AG09319 (cell line): ENCODE measurements around the gene SNX14.
"Not testable (repeated sequence)": the region's sequence is repeated elsewhere in the genome, so short reads cannot be mapped to it uniquely, and the experiment has no call there.

ENCODE experiments used
- DNase-seq: peaks from one replicate; pipeline ENCODE4 v3.0.0-alpha.2; 2010; ENCODE audit warnings: low read depth; ENCODE audit errors: extremely low read depth
- TF ChIP-seq, protein P1 (sequence below): IDR thresholded peaks from 2 replicates; pipeline ENCODE4 v1.5.1; 2011; ENCODE audit warnings: low read depth, mild to moderate bottlenecking, inconsistent platforms, low read length, moderate library complexity

The SNX14 gene

DNA sequence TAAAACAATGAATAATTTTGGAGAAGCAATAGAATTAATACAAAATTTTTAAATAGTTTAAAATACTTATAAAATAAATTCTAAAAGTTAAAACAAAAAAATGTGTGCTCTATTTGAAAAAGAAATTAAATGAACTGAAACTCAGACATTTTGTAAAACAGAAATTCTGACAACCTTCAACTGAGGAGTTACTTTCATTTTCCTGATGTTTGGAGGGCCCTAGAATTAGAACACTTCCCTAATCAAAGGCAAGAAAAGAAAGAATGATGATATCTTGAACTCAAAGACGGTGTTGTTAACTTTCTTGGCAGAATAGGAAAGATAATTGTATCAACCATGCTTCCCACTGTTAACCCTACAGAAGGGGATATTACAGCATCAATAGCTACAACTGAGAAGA is 27.9 kb downstream of the SNX14 start:
- DNase-seq = no peak
- TF ChIP-seq, protein P1, sequence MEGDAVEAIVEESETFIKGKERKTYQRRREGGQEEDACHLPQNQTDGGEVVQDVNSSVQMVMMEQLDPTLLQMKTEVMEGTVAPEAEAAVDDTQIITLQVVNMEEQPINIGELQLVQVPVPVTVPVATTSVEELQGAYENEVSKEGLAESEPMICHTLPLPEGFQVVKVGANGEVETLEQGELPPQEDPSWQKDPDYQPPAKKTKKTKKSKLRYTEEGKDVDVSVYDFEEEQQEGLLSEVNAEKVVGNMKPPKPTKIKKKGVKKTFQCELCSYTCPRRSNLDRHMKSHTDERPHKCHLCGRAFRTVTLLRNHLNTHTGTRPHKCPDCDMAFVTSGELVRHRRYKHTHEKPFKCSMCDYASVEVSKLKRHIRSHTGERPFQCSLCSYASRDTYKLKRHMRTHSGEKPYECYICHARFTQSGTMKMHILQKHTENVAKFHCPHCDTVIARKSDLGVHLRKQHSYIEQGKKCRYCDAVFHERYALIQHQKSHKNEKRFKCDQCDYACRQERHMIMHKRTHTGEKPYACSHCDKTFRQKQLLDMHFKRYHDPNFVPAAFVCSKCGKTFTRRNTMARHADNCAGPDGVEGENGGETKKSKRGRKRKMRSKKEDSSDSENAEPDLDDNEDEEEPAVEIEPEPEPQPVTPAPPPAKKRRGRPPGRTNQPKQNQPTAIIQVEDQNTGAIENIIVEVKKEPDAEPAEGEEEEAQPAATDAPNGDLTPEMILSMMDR = no peak

DNA sequence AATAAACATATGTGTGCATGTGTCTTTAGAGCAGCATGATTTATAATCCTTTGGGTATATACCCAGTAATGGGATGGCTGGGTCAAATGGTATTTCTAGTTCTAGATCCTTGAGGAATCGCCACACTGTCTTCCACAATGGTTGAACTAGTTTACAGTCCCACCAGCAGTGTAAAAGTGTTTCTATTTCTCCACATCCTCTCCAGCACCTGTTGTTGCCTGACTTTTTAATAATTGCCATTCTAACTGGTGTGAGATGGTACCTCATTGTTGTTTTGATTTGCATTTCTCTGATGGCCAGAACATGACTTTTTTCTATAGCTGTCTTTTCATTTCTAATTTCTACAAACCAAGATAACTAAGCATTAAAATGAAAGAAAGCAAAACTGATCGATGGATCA is 29.4 kb downstream of the SNX14 start:
- DNase-seq = not testable (repeated sequence)

DNA sequence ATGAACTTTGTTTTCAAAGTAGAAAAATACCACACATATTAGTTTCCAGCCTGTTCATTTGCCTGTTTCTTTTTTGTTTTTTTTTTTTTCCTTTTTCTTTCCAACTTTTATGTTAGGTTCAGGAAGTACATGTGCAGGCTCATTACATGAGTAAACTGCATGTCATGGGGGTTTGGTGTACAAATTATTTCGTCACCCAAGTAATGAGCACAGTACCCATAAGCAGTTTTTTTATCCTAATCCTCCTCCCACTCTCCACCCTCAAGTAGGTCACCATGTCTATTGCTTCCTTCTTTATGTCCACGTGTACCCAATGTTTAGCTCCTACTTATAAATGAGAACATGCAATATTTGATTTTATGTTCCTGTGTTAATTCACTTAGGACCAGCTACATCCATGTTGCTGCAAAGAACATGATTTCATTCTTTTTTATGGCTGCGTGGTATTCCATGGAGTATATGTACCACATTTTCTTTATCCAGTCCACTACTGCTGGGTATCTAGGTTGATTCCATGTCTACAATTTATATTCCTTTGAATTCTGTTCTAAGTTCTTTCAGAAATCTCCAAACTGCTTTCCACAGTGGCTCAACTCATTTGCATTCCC is 31.8 kb downstream of the SNX14 start:
- TF ChIP-seq, protein P1 = no peak
- DNase-seq = no peak

DNA sequence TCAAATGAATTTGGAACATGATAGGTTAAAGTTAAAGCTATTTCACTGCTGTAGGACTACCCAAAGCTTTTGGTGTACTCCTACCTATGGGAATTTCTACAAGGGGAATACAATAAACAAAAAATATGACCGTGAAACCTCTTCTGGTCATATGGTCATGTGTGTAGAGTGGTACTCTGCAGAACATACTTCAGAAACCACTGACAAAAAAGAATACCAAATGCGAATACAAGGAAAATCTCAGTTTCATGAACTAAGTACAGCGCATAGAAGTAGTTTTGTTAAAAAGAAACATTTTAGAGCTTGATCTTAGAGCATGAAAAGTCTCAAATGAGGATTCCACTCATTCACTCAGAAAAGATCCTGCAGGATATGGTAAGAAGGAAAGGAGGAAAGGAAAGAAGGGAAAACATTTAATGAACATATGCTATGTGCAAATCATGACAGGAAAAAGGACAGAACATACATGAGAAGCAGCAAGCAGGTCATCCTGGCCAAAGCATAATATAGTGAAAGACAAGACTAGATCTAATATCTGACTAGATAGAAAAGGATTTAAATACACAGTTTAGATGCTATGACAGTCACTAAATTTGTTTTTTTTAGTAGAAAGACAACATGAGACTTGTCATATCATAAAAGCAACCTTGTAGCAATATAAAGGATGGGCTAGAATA is 36.5 kb downstream of the SNX14 start:
- DNase-seq = no peak
- TF ChIP-seq, protein P1 = no peak

DNA sequence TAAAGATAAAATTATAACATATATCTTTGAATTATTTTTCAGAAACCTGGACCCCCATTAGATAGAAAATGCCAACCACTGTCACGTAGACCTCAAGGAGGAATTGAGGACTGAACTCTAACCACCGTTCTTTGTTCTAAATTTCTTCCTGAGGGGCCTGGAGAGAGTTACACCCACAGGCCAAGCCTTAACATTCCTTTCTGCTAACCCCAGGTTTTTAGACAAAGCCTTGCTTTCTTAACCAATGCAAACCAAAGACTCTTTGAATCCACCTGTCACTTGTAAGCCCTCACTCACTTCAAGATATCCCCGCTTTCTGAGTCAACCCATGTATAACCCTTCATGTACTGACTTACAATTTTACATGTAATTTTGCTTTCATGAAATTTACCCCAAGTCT is 41.0 kb downstream of the SNX14 start:
- no peak for DNase-seq
- TF ChIP-seq, protein P1 = no peak

DNA sequence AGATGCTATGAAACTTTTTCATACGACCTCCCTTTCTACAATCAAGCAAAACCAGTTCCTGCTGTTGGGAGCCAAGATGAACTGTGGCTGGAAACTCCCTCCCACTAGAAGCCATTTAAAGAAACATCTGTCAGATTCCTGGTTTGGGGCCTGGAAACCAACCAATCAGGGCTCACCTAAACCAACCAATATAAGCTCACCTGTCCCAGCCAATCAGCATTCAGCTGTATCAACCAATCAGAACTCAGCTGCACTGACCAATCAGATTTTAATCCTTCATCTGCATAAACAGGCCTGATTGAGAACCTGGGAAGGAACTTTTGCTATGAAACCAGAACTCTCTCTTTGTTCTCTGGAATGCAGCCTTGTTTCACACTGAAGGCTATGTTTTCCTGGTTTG is 42.4 kb downstream of the SNX14 start:
- TF ChIP-seq, protein P1 = no peak
- no peak for DNase-seq

DNA sequence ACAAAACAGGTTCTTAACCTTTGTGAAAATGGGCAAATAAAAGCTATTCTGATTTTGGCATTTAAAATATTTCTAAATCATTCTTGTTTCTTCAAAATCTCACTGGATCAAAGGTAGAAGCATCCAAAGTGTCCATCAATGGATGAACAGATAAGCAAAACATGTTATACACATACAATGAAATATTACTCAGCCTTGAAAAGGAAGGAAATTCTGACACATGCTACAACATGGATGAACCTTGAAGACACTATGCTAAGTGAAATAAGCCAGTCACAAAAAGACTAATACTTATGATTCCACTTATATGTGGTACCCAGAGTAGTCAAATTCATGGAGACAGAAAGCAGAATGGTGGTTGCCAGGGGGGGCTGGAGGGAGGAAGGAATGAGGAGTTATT is 45.9 kb downstream of the SNX14 start:
- TF ChIP-seq, protein P1 = no peak
- no peak for DNase-seq

DNA sequence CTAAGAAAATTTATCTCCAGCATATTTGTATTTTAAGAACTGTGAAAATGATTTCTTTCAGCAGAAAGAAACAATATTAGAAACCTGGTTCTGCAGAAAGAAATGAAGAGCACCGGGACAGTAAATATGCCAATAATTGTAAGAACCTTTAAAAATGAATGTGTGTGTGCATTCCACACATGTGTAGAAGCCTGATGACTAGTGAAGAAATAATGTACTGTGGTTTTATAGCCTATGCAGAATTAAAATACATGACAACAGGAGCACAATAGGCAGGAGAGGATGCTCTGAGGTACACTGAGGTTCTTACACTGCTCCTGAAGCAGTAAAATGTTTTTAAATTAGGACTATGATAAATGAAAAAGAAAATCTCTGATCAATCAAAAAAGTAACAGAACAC is 48.9 kb downstream of the SNX14 start:
- no peak for DNase-seq
- TF ChIP-seq, protein P1 = no peak
